NCI-H226 (cell line): ENCODE results near the gene RAB3C.
A peak's percentile ranks its signal among the peaks of the same experiment; 100 is the strongest.

Source experiments
- DNase-seq: peaks from one replicate; pipeline ENCODE4 v3.0.0-alpha.2; 2015

RAB3C gene

DNA sequence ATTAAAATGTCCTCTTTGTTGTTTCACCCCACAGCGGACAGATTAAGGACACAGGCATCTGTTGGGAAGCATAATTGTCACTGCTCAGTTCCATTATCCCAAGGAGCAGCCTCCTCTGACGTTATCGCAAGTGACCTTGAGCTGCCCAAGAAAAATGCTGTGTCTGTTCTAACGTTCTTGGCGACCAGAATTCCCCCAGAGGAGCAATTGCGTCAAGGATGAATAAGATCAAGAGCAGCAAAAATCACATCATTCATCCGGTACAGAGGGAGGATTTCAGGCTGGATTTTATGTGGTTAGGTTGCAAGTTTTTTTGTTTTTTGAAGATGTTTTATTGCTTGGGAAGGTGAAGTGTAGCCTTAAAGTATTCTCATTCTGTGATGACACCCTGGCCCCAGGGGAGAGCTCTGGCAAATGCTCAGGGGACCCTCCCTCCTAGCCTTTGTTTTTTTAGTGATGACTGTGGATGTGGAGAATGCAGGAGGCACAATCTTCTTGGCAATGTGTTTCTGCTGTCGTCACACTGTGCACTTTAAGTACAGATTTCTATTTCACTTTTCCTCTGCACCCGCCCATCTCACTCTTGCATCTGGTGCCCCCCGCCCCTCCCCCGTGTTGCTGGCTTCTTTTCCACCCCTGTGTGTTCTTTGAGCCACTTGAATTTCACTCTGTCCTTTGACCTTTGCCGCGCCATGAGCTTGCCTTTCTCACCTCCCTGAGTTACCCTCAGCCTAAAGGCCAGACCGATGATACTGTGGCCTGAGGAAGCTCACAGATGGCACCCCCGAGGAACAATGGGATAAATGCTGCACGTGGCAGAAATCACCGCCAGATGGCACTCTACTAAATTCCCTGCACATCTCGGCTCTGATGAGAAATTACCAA lies 308.5 kb downstream of the RAB3C start:
- peak; percentile 73 for DNase-seq

DNA sequence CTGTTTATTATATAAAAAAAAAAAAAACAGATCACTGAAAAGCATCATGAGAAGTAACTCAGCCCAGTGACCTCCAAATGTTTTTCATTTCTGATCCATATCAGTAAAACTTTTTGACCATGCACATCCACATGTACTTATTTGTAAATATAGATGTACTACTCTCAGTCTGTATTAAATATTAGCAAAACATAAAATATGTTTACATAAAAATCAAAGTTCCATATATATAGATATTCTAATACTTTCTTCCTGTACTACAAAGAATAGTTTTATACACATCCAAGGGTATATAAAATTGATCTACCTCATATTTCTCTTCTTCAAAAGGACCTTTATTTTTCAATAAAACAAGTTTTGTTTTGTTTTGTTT lies 309.1 kb downstream of the RAB3C start:
- DNase-seq: no peak

DNA sequence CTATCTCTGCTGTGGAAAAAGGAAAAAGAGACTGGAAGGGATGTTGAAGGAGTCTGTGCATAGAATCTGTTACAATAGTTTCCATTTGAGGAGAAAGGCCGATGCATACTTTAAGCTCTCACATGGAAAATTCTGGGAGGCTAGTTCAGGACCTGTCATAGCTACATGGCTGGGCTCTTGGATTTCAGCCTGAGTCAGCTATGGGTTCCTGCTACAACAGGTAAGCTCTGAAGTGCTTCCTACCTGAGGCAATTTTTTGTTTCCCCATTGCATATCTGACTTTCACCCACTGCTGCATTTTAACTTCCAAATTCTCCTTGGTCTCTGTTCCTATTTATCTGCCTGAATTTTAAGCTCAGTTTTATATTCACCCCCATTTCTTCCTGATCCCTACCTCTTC lies 310.7 kb downstream of the RAB3C start:
- no peak for DNase-seq

DNA sequence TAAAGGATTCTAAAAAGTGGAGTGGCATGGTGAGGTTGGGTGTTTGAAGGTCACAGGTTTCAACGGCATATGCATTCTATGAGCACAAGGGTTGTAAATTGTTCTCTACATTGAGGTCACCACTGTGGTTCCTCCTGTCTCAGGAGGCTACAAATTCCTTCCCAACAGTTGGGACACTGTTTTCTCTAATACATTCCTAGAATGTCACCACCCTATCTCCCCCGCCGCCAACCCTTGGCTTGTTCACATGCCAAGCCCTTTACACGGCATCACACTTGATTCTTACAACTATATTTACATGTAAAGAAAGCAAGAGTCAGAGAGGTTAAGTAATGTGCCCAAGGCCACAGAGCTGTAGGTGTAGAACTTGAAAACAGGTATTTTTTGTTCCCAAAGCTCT lies 315.1 kb downstream of the RAB3C start:
- no peak for DNase-seq

DNA sequence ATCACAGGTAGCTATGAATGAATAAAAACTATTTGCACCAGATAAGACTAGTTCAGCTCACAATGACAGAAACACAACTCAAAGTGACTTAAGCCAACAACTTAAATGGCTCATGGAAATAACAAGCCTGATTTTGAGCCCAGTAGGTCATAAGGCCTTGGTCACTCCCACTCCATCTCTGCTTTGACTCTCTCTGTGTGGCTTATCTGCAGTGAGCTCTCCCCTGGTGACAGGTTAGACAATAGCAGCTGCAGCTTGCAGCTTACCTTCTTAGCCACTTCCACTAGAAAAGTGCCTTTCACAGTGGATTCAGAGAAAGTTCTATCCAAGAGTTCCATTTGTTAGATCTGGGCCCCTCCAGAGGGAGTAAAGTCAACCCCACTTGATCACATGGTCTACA lies 315.7 kb downstream of the RAB3C start:
- DNase-seq: no peak

DNA sequence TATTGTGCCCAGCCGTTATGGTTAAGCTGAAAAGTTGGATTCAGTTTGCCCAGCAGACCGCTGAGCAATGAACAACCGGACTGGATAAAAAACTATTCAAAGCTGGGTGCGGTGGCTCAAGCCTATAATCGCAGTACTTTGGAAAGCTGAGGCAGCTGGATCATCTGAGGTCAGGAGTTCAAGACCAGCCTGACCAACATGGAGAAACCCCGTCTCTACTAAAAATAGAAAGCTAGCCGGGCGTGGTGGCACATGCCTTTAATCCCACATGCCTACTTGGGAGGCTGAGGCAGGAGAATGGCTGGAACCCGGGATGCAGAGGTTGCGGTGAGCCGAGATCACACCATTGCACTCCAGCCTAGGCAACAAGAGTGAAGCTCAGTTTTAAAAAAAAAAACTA lies 318.4 kb downstream of the RAB3C start:
- DNase-seq: no peak

DNA sequence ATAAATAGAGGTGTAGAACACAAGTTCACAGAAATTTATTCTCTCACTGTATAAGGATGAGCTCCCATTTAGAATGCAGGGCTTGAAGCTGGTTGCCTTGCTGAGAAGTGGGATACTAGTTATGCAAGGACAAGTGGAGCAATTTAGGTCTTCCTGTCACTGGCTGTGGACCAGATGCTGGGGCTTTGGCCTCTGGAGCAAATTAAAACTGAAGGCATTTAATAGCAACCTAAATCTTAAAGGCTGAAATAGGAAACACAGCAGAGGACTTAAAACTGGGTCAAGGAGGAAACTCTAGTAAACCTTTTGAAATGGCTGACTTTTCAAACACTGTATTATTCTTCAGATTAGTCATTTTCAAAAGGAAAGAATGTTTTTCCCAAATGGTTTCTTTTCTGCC lies 319.4 kb downstream of the RAB3C start:
- no peak for DNase-seq

DNA sequence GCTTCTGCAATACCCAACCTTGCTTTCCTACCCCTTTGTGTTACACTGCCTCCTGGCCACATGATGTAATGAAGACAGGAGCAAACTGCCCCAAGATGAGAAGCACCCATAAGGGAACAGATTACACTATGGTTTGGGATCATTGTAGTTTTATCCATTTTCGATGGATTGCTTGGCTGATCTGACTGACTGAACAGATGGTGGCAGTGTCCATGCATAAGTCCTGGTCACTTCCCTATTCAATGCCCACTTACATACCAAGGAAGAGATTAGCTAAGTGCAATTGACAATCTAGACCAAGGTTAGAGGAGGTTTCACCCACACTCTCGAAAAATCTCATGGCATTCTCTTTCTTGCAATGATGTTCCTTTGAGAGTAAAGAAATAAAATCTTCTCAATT lies 319.9 kb downstream of the RAB3C start:
- DNase-seq: no peak

DNA sequence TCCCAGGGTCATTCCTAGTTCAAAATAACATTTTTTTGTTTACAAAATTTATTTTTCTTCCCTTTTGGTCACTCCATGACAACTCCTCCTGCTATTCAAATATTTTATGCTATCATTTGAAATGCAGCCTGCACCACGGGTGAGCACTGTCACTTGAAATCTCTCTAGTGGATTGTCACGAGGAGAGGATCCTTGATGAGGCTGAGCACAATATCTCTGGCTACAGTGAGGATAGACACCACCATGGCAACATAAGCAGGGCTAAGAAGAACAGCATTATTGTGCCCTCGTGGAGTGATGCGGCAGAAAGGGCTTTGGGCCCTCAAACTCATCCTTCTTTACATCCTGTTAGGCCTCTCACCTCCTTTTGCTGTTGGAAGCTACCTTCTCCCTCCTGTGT lies 321.9 kb downstream of the RAB3C start:
- DNase-seq: no peak

DNA sequence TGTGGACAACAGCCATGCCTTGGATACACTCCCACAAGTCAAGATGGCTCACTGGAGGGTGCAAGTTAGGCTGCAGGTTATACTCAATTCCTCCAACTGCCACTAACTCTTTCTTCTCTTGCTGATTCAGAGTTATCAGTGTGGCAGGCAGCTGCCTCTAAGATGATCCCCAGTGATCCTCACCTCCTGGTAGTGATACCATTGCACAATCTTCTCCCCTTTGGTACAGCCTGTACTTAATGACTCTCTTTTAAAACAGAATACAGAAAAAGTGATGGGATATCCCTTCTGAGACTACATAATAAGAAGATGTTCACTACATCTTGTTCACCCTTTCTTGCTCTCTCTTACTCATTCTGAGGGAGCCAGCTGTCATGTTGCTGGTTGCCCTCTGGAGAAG lies 323.1 kb downstream of the RAB3C start:
- DNase-seq: no peak
